Panc1 (cell line): ENCODE results near the gene LAP3. TPM values are rescaled to one million over a fixed set of nuclear protein-coding genes. Genes with fewer than 3 reads are reported as not detected.

Experiments
- ATAC-seq: fragments of 200-7000 bp; cut with Tn5 transposase; 2 replicates; pipeline ENCODE4 v1.9.1; 2020; ENCODE audit warnings: mild to moderate bottlenecking, moderate library complexity
- BruUV-seq: library from RNA; stranded (reverse); fragments of 400-500 nt; replicated peaks from 2 replicates; lab custom pipeline; 2021; lab: Mats Ljungman, UMichigan
- CTCF ChIA-PET: fragments of 300-600 bp; sonication (Branson Sonifier 250); formaldehyde crosslinking; loops from one replicate; lab custom pipeline; 2022; ENCODE audit warnings: antibody characterized with exemption; lab: Charles Lee
- POLR2A ChIA-PET: fragments of 300-600 bp; sonication (Branson Sonifier 250); formaldehyde crosslinking; loops from one replicate; lab custom pipeline; 2022; ENCODE audit warnings: antibody characterized with exemption; lab: Charles Lee
- DNase-seq: peaks from one replicate; pipeline ENCODE4 v3.0.0-alpha.2; 2010; ENCODE audit warnings: low read depth, low spot score
- H3K27ac ChIP-seq: 2 replicates; pipeline ENCODE4 v1.5.1; 2011; ENCODE audit warnings: mild to moderate bottlenecking, low read length, inconsistent platforms
- H3K27me3 ChIP-seq: fragments of 200-500 bp; sonication (Bioruptor generic); 2 replicates; pipeline ENCODE4 v1.6.0; 2014; ENCODE audit warnings: low read length, inconsistent platforms; ENCODE audit not compliant: control insufficient read depth, insufficient read depth
- H3K36me3 ChIP-seq: fragments of 200-500 bp; sonication (Bioruptor generic); 2 replicates; pipeline ENCODE4 v1.5.1; 2014; ENCODE audit warnings: inconsistent platforms, mild to moderate bottlenecking, low read length, moderate library complexity; ENCODE audit not compliant: control insufficient read depth, insufficient read depth
- H3K4me1 ChIP-seq: 2 replicates; pipeline ENCODE4 v1.5.1; 2011; ENCODE audit warnings: inconsistent platforms, mild to moderate bottlenecking, low read length, moderate library complexity; ENCODE audit not compliant: control insufficient read depth, insufficient read depth
- H3K4me3 ChIP-seq, 2 experiments: 2 replicates each; pipeline ENCODE4 v1.5.1; 2011 to 2012; ENCODE audit warnings: low read depth in 2 of 2, low read length in 2 of 2, mild to moderate bottlenecking in 2 of 2, inconsistent platforms in 1 of 2, moderate library complexity in 1 of 2
- H3K9me3 ChIP-seq: fragments of 200-500 bp; sonication (Bioruptor generic); 2 replicates; pipeline ENCODE4 v1.5.1; 2014; ENCODE audit warnings: low read depth, mild to moderate bottlenecking, inconsistent platforms, low read length, moderate library complexity; ENCODE audit not compliant: control insufficient read depth, insufficient read depth
- CTCF ChIP-seq: fragments of 450-650 bp; IDR thresholded peaks from 2 replicates; pipeline ENCODE4 v1.5.1; 2017; ENCODE audit warnings: mild to moderate bottlenecking
- POLR2AphosphoS5 ChIP-seq: IDR thresholded peaks from 2 replicates; pipeline ENCODE4 v1.6.1; 2012; ENCODE audit warnings: mild to moderate bottlenecking, low read depth, low read length, moderate library complexity
- REST ChIP-seq, 2 experiments: IDR thresholded peaks; 2 replicates each; pipeline ENCODE4 v1.6.1; 2011 to 2012; ENCODE audit warnings: low read depth in 2 of 2, control low read depth in 1 of 2, low read length in 1 of 2, mild to moderate bottlenecking in 1 of 2, moderate library complexity in 1 of 2; ENCODE audit not compliant: insufficient read depth in 1 of 2
- SIN3A ChIP-seq: IDR thresholded peaks from 2 replicates; pipeline ENCODE4 v1.6.1; 2012; ENCODE audit warnings: low read depth, mild to moderate bottlenecking, low read length, moderate library complexity, borderline replicate concordance; ENCODE audit not compliant: insufficient read depth
- TCF7L2 ChIP-seq: IDR thresholded peaks from 2 replicates; pipeline ENCODE4 v1.6.1; 2011; ENCODE audit warnings: mild to moderate bottlenecking, low read depth, low read length, inconsistent platforms
- in situ Hi-C: cut with HindIII; loops from 2 replicates; pipeline ENCODE4 v1.10.0; 2016; ENCODE audit warnings: low sequenced_read_pairs, low pct_unique_long_range_greater_than_20kb
- intact Hi-C: fragments of 100-400 bp; cut with micrococcal nuclease; formaldehyde crosslinking; loops from one replicate; pipeline ENCODE4 v1.10.0; 2022; ENCODE audit not compliant: unreplicated experiment
- total RNA-seq: library from RNA; stranded (reverse); gene quantifications from one replicate; pipeline ENCODE4 v1.2.1, GENCODE V29; 2021; ENCODE audit not compliant: unreplicated experiment

Gene LAP3
- total RNA-seq, 1 experiment from 2014 or later, result 51.4 TPM

GRCh38 chr4:17587094-17587822 is 10.3 kb downstream of the LAP3 start:
- CTCF ChIA-PET, result no interaction called here
- in situ Hi-C loops, result no loop called here
- POLR2A ChIA-PET, result no interaction called here
- no TSS peak for BruUV-seq
- intact Hi-C loops, result no loop called here
- H3K36me3 ChIP-seq, result peaks cover 13% of the 10 kb centered on the region
- ATAC-seq, result no peak
- H3K9me3 ChIP-seq, result no peaks in the 10 kb centered on the region
- no peaks in the 10 kb centered on the region for H3K4me1 ChIP-seq
- no peaks in the 10 kb centered on the region for H3K27me3 ChIP-seq
- H3K27ac ChIP-seq, result no peak overlapping the region
- no peak overlapping the region for H3K4me3 ChIP-seq
- TF ChIP-seq SIN3A, result no peak
- TF ChIP-seq POLR2AphosphoS5, result no peak
- TF ChIP-seq TCF7L2, result no peak
- no peak for TF ChIP-seq REST (IDR thresholded peaks at IDR 0.05; ENCODE audit: insufficient read depth in 1 of 2, low read depth in 2 of 2, low read length in 1 of 2)
- no peak for TF ChIP-seq CTCF
- no peak for DNase-seq

- TF ChIP-seq REST (IDR thresholded peaks at IDR 0.05; ENCODE audit: insufficient read depth in 1 of 2, low read depth in 2 of 2, low read length in 1 of 2) (no peak), POLR2AphosphoS5 (no peak), CTCF (no peak), TCF7L2 (no peak), SIN3A (no peak)
- DNase-seq (no peak), ATAC-seq (no peak)
- in situ Hi-C loops, result no loop called here
- Histone ChIP-seq H3K27ac (no peak overlapping the region), H3K36me3 (peaks cover 4% of the 10 kb centered on the region), H3K9me3 (no peaks in the 10 kb centered on the region), H3K27me3 (no peaks in the 10 kb centered on the region), H3K4me3 (no peak overlapping the region), H3K4me1 (no peaks in the 10 kb centered on the region)
- ChIA-PET CTCF (no interaction called here), POLR2A (no interaction called here)
- BruUV-seq, result no TSS peak
- intact Hi-C loops, result no loop called here
Measured at GRCh38 chr4:17589355-17589754, 12.4 kb downstream of the LAP3 start.
